GM21737 (cell line): ENCODE measurements around the gene FOXO4.
A peak's percentile ranks its signal among the peaks of the same experiment; 100 is the strongest.

Experiments used
- ATAC-seq: cut with Tn5 transposase; IDR thresholded peaks from one replicate; pipeline ENCODE4 v1.9.1; 2021; ENCODE audit warnings: mild to moderate bottlenecking, moderate library complexity; ENCODE audit not compliant: unreplicated experiment

Gene FOXO4

DNA sequence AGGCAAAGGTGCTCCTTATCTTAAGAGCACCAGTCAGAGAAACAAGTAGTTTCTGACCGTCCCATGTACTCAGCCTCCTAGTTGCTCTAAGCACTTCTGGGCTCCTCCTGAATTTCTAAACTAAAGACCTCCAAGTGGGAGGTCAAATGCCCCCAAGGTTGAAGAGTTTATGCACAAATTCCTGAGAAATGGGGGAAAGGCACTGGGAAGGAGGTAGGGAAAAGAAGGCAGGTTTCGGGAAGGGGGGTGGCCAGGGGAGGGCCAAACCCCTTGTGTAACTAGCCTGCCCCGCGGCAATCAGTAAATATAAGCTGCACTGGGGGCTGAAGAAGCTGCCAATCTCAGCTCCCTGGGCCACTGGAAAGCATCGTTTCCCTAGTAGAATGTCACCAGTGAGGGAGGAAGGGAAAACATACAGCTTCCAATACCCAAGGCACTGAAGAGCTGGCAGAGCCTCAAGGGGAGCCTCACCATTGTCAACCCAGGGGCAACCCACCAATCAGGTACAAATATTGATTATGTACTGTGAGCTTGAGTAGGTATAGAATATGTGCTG is 3.4 kb downstream of the FOXO4 start:
- no peak for ATAC-seq

DNA sequence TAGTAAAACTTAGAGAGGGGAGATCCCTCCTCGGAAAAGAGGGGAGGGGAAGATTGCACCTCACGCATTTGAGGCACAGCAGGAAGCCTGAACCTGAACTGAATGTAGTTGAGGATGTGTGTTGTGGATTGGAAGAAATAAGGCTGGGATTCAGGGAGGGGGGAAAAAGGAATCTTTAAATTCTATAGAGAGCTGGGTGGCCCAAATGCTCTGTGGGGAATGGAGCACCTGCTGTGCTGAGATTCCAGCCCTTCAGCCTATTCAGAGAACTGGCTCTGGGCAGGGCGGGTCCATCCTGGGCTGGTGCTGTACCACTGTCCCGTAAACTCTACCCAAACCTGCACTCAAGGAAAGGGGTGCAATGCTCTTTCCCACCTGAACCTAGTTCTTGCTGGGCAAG is 4.1 kb downstream of the FOXO4 start:
- ATAC-seq, result no peak

DNA sequence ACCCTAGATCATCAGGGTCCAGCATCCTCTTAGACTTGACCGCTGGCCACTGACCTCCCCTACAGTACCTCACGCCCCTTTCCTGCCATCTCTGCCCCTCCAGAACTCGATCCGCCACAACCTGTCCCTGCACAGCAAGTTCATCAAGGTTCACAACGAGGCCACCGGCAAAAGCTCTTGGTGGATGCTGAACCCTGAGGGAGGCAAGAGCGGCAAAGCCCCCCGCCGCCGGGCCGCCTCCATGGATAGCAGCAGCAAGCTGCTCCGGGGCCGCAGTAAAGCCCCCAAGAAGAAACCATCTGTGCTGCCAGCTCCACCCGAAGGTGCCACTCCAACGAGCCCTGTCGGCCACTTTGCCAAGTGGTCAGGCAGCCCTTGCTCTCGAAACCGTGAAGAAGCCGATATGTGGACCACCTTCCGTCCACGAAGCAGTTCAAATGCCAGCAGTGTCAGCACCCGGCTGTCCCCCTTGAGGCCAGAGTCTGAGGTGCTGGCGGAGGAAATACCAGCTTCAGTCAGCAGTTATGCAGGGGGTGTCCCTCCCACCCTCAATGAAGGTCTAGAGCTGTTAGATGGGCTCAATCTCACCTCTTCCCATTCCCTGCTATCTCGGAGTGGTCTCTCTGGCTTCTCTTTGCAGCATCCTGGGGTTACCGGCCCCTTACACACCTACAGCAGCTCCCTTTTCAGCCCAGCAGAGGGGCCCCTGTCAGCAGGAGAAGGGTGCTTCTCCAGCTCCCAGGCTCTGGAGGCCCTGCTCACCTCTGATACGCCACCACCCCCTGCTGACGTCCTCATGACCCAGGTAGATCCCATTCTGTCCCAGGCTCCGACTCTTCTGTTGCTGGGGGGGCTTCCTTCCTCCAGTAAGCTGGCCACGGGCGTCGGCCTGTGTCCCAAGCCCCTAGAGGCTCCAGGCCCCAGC is 5.2 kb downstream of the FOXO4 start:
- no peak for ATAC-seq

DNA sequence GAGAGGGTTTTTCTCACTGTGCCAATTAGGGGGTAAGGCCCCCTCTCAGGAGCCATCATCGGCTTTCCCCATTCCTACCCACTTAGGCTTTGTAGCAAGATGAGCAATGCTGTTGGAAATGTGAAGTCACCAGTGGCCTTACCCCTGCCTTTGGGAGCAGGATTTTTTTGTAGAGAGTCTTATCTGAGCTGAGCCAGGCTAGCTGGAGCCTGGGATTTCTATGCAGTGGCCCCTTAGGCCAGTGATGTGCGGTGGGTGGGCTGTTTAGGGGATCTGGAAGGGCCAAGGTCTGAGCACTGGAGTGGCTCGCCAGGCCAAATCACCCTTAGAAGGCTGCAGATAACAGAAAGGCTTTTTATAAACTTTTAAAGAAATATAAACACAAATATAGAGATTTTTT is 6.6 kb downstream of the FOXO4 start:
- ATAC-seq, result no peak

DNA sequence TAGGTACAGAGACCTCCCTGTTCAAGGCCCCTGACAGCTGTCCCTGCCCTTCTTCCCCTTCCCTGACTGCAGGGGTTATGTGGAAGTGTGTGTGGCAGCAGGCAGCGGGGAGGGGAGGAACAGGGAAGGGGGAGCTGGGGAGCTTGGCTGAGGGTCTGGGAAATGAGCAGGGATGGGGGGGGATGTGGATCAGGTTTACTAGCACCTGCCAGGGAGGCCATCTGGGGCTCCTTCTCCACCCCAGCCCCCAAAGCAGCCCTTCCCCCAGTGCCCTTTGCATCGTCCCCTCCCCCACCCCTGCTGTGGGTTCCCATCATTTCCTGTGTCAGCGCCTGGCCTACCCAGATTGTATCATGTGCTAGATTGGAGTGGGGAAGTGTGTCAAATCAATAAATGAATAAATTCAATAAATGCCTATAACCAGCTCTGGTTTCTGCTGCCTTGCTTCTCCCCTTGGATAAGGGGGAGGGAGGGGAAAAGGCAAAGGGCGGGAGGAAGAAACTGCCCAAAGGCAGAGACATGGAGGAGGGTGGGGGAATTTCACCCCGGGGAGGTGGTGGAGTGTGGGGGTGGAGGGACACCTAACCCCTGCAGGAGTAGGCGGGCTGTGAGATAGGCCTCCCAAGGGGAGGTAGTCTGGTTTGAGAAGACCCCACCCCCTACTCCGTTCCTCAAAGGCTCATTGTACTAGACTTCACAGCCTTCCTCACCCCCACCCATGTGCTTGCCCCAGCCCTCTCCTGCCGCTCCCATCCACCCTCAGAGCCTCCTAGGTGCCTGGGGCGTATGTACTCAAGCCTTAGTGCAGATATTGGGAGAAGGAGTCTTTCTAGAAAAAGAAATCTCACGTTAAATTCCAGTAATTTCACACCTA is 7.7 kb downstream of the FOXO4 start:
- no peak for ATAC-seq

DNA sequence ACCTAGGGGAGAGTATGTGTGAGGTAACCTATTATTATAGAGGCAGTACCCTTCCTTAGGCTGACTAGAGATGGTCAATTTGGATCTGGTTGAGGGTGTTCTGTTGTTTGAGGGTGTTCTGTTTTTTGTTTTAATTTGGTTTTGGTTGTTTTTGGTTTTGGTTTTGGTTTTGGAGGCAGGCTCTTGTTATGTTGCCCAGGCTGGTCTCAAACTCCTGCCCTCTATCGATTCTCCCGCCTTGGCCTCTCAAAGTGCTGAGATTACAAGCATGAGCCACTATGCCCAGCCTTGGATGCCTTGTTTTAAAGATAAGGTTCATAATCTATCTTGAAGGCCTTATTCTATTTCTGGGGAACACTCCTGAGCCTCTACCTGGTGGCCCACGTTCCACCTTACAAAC is 10.0 kb downstream of the FOXO4 start:
- no peak for ATAC-seq

DNA sequence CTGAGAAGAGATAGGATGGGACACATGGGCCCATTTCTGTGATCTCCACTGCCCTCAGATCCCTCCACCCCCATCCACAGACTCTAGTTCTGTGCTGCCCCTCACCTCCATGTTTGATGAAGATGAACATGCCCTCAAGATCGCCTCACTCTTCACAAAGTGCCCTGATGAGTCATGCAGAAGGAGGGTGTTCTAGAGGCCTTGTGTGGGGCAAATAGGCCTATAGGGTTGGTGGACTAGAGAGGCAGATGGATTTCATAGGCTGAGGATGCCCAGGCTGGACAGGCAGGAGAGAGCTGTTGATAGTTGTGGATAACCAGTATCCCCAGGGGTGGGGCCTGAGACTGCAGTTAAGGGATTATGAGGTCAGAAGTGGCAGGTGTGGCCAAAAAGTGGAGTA is 10.8 kb downstream of the FOXO4 start, which contains the start of gene CXorf65:
Gene CXorf65, minus strand, starts transcription at position 314 of the 400 bp plus-strand sequence. Its CDS starts 184 bp downstream, at position 130.
- ATAC-seq, result no peak

DNA sequence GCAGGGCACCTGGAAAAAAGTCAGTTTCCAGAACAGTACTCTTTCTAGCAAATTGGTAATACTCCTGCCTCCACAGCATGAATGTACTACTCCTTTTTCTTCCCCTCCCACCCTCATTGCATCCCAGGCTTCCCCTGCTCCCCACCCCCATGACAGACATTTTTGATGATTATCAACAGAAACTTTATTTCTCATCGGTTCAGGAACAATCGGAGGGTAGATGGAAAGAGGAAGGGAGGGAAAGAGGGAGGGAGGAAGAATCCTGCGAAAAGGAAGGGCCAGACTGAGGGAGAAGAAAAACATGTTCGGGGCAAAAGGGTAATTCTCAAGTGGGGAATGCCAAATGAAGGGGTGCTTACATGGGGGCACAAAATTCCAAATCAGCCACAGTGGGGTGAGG is 11.6 kb downstream of the FOXO4 start:
- no peak for ATAC-seq

DNA sequence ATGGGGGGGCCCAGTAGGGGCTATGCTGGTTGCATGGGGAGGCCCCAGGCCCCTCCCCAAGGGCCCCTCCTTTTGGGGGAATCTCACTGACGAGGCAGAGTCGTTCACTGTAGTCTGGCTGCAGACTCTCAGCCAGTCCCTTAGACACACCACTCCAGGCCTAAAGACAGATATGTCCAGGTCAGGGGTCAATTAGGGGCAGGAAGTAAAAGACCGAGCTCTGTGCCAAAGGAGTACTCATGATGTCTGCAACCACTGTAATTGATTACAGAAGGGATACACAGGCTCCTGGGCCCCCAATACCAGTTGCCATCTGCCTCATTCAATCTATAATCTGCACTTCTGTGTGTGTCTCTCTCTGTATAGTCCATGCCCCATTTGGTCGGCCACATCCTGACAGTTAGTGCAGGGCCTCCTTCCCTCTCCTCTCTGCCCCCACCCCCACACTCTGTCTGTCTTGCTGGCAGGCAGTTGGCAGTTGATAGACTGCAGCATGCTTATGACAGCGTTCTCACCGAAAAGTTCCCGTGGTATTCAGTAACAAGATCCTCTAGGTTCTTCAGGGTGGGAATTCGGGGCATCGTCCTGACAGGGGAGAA is 12.2 kb downstream of the FOXO4 start:
- no peak for ATAC-seq

DNA sequence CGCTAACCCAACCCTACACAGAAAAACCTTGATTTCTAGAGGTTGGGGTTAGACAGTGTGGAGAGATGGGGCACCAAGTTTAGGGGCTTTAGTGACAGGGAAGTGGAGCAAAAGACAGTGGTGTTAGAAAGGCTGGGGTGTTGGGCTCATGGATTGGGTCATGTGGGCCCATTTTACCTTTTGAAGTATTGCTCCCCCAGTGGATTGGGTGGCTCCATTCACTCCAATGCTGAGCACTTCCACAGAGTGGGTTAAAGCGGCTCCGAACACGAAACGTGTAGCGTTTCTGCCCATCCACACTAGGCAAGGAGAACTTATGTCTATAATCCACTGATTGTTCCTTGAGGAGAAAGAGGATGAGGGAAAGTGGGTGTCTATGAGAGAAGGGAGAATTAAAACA is 13.4 kb downstream of the FOXO4 start:
- ATAC-seq, result no peak

DNA sequence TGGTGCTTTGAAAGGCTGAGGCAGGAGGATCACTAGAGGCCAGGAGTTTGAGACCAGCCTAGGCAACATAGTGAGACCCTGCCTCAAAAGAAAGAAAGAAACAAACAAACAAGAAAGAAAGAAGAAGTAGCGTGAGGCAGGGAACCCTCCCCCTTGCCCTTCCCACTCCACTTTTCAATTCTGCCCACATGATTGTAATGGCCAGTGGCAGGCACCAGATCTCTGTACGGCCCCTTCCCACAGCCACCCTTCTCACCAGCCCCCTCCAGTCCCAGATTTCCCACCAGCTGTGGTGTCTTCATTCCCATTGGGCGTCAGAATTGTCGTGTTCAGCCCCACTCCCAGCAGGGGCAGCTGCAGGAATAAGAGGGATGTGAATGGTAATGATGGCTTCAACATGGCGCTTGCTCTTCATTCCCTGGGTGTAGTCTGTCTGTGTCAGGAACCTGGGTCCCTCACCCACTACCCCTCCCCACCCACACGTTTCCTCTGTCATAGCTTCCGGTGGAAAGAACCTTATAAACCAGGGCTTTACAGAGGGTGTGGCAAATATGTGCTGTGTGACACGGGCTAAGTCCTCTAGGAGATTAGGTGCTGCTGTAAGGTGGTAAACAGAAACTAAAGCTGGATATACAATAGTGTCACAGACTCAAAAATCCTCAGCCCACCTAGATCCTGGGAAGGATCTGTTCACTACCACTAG is 15.6 kb downstream of the FOXO4 start, which contains the start of gene IL2RG:
Gene IL2RG, minus strand, starts transcription at position 437 of the 703 bp plus-strand sequence. Its CDS starts 38 bp downstream, at position 399.
- peak; percentile 92 for ATAC-seq

DNA sequence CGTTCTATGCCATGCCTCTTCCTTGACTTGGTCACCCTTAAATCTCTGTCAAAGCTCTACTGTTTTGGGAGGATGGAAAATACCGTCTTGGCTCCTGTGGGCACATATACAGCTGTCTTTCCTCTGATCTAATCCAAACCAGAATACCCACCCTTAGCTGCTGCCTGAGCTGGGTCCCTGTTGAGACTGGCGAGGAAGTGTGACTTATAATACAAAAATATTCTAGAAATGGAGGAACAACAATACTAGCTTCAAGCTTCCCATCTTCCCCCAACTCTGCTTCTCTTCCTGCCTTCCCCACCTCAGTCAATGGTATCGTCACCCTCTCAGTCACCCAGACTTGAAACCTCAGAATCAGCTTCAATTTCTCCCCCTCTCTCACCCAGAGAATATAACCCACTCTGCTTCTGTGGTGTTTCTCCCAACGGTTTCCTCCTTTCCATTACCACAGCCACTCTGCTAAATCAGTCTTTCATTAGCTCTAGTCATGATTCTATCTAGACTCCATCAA is 16.3 kb downstream of the FOXO4 start:
- ATAC-seq, result no peak

DNA sequence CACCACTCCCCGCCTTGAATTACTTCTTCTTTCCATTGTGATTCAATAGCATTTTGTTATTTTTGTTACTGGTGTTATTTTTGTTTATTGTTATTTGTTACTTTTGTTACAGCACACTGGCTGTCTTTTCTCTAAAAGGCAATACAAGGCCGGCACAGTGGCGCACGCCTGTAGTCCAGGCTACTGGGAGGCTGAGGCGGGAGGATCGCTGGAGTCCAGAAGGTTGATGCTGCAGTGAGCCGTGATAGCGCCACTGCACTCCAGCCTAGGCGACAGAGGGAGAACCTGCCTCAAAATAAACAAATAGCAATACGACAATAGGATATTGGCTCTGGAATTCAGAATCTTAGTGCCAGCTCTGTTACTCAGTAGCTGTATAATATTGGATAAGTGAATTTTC is 21.7 kb downstream of the FOXO4 start:
- ATAC-seq, result no peak

DNA sequence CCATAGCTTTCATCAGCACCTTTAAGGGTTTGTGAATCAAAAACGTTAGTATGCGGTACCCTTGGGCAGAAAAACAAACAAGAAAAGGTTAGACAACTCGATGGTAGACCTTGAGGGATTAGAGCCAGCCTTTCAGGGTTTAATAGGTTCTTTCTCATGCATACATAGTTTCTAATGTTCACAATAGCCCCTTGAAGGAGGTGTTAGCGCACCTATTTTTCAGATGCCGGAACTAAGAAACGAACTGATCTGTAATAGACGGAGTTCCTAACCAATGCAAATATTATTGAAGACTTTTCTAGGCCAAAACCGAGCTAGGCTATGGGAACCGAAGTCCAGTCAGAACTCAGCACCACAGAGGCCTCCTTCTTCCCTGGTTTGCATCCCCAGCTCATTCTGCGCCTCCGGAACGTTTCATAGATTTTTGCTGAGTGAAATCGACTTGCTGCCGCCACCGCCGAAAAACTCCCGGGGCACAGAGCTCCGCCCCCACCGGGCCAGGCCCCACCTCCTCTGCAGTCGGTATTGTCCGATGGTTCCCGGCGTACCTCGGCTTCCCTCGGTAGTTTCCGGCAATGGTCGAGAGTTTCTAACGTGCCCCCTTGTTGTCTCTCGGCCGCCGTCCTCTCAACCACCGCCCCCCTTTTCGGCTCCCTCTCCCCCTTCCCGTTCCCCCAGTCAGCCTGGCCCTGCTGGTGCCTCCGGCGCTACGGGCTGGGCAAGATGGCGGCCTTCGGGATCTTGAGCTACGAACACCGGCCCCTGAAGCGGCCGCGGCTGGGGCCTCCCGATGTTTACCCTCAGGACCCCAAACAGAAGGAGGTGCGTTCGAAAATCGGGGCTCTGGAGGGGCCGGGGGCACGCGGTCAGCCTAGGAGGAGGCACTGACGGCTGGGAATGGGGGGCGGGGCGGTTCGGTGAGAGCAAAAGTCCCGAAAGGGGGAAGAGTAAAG is 22.7 kb downstream of the FOXO4 start, which contains the start of gene MED12:
Gene MED12, plus strand, starts transcription at position 565 of the 953 bp plus-strand sequence. Its CDS starts 159 bp downstream, at position 724.
- ATAC-seq, result peak; percentile 92

DNA sequence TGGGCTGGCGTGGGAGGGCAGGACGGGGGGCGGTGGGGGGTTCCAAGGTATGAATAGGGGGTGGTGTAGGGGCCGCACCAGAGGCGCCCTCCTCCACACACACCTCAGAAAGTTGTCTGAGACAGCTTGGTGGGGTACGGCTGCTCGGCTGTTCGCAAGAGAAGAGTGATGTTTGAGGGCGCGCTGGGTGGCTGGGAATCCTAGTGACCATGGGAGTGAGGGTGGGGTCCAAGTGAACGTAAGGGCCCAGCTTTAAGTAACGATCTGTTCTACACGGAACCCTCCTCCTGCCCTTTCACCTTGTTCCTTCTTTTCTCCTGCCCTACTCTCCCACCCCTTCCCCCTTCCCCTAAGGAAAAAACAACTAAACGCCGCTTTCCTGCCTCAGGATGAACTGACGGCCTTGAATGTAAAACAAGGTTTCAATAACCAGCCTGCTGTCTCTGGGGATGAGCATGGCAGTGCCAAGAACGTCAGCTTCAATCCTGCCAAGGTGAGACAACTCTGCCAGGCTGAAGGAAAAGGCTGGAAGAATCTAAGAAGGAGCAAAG is 23.4 kb downstream of the FOXO4 start:
- no peak for ATAC-seq

DNA sequence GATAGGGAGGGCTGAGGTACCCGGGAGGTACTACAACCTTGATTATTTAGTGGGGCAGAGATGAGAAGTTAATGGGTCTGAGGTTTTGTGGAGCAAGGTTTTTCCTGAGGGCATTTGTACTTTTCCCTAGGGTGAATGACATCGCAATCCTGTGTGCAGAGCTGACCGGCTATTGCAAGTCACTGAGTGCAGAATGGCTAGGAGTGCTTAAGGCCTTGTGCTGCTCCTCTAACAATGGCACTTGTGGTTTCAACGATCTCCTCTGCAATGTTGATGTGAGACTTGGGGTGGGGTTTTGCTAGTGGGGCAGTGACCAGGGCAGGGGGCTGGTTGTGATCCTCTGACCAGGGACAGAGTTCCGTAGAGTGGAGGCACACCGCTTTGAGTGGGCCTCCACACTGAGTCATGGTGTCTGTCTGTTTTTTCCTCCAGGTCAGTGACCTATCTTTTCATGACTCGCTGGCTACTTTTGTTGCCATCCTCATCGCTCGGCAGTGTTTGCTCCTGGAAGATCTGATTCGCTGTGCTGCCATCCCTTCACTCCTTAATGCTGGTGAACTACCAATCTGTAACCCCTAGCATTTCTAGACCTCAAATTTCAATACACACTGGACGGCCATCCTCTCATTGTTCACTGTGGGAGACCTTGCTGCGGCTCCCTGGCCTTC is 32.6 kb downstream of the FOXO4 start:
- ATAC-seq, result no peak

DNA sequence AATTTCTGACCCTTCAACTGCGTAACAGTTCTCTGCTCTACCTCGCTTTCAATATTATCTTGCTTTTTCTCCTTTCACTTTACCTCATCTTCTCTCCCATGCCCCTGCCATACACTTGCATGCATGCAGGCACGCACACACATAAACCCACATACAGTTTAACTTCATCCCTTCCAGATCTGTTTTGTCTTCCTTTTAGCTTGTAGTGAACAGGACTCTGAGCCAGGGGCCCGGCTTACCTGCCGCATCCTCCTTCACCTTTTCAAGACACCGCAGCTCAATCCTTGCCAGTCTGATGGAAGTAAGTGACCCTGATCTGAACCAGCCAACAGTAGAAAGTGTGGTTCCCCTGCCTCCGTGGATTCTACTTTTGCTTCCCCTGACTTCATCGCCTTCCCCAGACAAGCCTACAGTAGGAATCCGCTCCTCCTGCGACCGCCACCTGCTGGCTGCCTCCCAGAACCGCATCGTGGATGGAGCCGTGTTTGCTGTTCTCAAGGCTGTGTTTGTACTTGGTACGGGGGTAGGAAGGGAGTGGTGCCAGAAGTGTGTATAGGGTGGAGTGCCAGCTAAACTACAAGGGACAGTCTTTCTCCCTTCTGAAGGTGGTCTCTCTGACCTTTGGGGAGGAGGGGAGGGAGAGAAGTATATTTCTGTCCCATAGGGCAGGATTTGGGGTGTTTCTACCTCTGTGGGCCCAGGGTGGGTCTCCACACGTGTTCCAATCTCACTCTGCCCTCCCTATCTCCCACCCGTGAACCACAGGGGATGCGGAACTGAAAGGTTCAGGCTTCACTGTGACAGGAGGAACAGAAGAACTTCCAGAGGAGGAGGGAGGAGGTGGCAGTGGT is 33.5 kb downstream of the FOXO4 start:
- ATAC-seq, result no peak
